Measurements from ENCODE around the gene MCU. TPM values are rescaled to one million over a fixed set of nuclear protein-coding genes. Genes with fewer than 3 reads are reported as not detected.

MCU gene
- total and polyA plus RNA-seq, 2 of the 8 experiments (the other 6 are each of a cell fraction or from before 2014, with no cell fraction given), result 51.6 to 62.2 TPM

DNA sequence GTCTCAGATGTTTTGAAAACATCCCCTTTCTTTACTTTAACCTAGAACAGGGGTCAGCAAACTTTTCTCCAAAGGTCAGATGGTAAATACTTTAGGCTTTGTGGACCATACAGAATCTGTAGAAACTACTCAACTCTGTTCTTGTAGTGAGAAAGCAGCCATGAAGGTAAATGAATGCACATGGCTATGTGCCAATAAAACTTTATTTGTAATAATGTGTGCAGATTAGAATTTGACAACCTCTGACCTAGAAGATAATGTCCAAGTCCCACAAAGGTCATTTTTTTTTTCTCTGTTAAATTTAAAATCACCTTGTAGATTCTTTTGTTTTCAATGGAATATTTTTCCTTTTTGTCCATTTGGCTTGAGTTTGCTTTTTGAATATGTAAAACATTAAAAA is 218.8 kb downstream of the MCU start:
- H2AFZ ChIP-seq (ENCODE audit: low read length), result no peak overlapping the region
- no peaks in the 10 kb centered on the region for H3K23me2 ChIP-seq (ENCODE audit: low read depth, low read length)
- H3K36me3 ChIP-seq (ENCODE audit: control insufficient read depth in 2 of 4, insufficient read depth in 4 of 4, low read length in 3 of 4), result no peaks in the 10 kb centered on the region
- no peak for FAIRE-seq
- no peaks in the 10 kb centered on the region for H3K9me3 ChIP-seq (ENCODE audit: insufficient read depth in 2 of 2, low read depth in 1 of 2, low read length in 1 of 2)
- ChIA-PET POLR2A (ENCODE audit: partially characterized antibody) (no interaction called here), CTCF (ENCODE audit: partially characterized antibody) (no interaction called here)
- no peak overlapping the region for H3K4ac ChIP-seq (replicated peaks; ENCODE audit: insufficient read length, low read depth, low read length)
- no peak for DNase-seq (ENCODE audit: low read depth in 1 of 2, low spot score in 2 of 2)
- no peak overlapping the region for H3K9ac ChIP-seq (replicated peaks in 1 of 4; ENCODE audit: extremely low read depth in 1 of 4, low read depth in 3 of 4, low read length in 3 of 4)
- H4K91ac ChIP-seq (replicated peaks; ENCODE audit: insufficient read length, low read length), result no peak overlapping the region
- no peak overlapping the region for H2BK12ac ChIP-seq (ENCODE audit: low read depth, low read length)
- H2BK20ac ChIP-seq (ENCODE audit: low read length), result no peak overlapping the region
- no peak overlapping the region for H4K5ac ChIP-seq (ENCODE audit: insufficient read length, low read depth, low read length)
- no peak overlapping the region for H3K23ac ChIP-seq (ENCODE audit: insufficient read length)
- no peak overlapping the region for H2BK5ac ChIP-seq (ENCODE audit: low read depth, low read length)
- H3K4me3 ChIP-seq (ENCODE audit: extremely low read depth in 1 of 4, insufficient read depth in 2 of 4, low read depth in 3 of 4, low read length in 4 of 4), result no peak overlapping the region
- no peak overlapping the region for H3K56ac ChIP-seq (replicated peaks; ENCODE audit: insufficient read length, low read depth, low read length)
- no peak overlapping the region for H3K14ac ChIP-seq (ENCODE audit: insufficient read length)
- H3K18ac ChIP-seq (ENCODE audit: extremely low read depth, low read length), result no peak overlapping the region
- H3K79me1 ChIP-seq (ENCODE audit: low read depth, low read length), result no peaks in the 10 kb centered on the region
- no peak overlapping the region for H2BK120ac ChIP-seq (replicated peaks; ENCODE audit: low read depth, low read length)
- no peaks in the 10 kb centered on the region for H4K20me1 ChIP-seq (replicated peaks in 1 of 2; ENCODE audit: control insufficient read depth in 1 of 2, insufficient read depth in 2 of 2, low read length in 2 of 2)
- no peak overlapping the region for H2AK5ac ChIP-seq (ENCODE audit: low read depth, low read length)
- no peak overlapping the region for H3K4me2 ChIP-seq (ENCODE audit: insufficient read depth in 1 of 2, low read depth in 2 of 2, low read length in 2 of 2)
- no peaks in the 10 kb centered on the region for H3K27me3 ChIP-seq (replicated peaks in 1 of 4; ENCODE audit: control insufficient read depth in 3 of 4, extremely low read depth in 1 of 4, insufficient read depth in 3 of 4, low read length in 3 of 4)
- H3K27ac ChIP-seq (ENCODE audit: low read depth, low read length), result no peak overlapping the region
- H2BK15ac ChIP-seq (ENCODE audit: low read length), result no peak overlapping the region
- no peak for TF ChIP-seq JUN (IDR thresholded peaks at IDR 0.05; ENCODE audit: low read depth, low read length)
- TF ChIP-seq HDAC6 (IDR thresholded peaks at IDR 0.05; ENCODE audit: low read depth, low read length), result no peak
- no peak for TF ChIP-seq ASH2L (IDR thresholded peaks at IDR 0.05; ENCODE audit: low read length)
- no peak for TF ChIP-seq RNF2 (IDR thresholded peaks at IDR 0.05; ENCODE audit: borderline replicate concordance, low read depth, low read length, missing control alignments, poor library complexity, severe bottlenecking)
- no peak for TF ChIP-seq TCF12 (IDR thresholded peaks at IDR 0.05; ENCODE audit: low read depth, low read length)
- no peak for TF ChIP-seq SP1 (IDR thresholded peaks at IDR 0.05; ENCODE audit: low read depth, low read length)
- TF ChIP-seq, protein P1, sequence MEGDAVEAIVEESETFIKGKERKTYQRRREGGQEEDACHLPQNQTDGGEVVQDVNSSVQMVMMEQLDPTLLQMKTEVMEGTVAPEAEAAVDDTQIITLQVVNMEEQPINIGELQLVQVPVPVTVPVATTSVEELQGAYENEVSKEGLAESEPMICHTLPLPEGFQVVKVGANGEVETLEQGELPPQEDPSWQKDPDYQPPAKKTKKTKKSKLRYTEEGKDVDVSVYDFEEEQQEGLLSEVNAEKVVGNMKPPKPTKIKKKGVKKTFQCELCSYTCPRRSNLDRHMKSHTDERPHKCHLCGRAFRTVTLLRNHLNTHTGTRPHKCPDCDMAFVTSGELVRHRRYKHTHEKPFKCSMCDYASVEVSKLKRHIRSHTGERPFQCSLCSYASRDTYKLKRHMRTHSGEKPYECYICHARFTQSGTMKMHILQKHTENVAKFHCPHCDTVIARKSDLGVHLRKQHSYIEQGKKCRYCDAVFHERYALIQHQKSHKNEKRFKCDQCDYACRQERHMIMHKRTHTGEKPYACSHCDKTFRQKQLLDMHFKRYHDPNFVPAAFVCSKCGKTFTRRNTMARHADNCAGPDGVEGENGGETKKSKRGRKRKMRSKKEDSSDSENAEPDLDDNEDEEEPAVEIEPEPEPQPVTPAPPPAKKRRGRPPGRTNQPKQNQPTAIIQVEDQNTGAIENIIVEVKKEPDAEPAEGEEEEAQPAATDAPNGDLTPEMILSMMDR (IDR thresholded peaks at IDR 0.05; ENCODE audit: control extremely low read depth in 1 of 3, insufficient read depth in 1 of 3, low read depth in 1 of 3, low read length in 3 of 3), result no peak
- H3K79me2 ChIP-seq (ENCODE audit: control insufficient read depth in 1 of 2, insufficient read depth in 2 of 2, low read length in 2 of 2), result no peaks in the 10 kb centered on the region
- no peak overlapping the region for H4K8ac ChIP-seq (ENCODE audit: extremely low read depth, insufficient read depth, low read length)
- peaks cover 0 to 6% (median 0%) of the 10 kb centered on the region in 4 experiments; a peak in 1 of 7 replicates for H3K4me1 ChIP-seq (replicated peaks in 1 of 4; ENCODE audit: control insufficient read depth in 3 of 4, insufficient read depth in 4 of 4, low read length in 3 of 4)
